Caco-2 (cell line): ENCODE results near the gene ST6GAL1. TPM values are rescaled to one million over a fixed set of nuclear protein-coding genes. Genes with fewer than 3 reads are reported as not detected.

Source experiments
- BruUV-seq: library from RNA; stranded (reverse); fragments of 400-500 nt; replicated peaks from 2 replicates; lab custom pipeline; 2021; lab: Mats Ljungman, UMichigan
- CTCF ChIA-PET: fragments of 300-600 bp; sonication (Branson Sonifier 250); formaldehyde crosslinking; loops from one replicate; lab custom pipeline; 2022; ENCODE audit warnings: antibody characterized with exemption; lab: Charles Lee
- POLR2A ChIA-PET: fragments of 300-600 bp; sonication (Branson Sonifier 250); formaldehyde crosslinking; loops from one replicate; lab custom pipeline; 2022; ENCODE audit warnings: antibody characterized with exemption; lab: Charles Lee
- DNase-seq, 2 experiments: peaks; one replicate each; pipeline versions ENCODE4 v3.0.0 to v3.0.0-alpha.2; 2020 to 2022
- H3K27me3 ChIP-seq: replicated peaks from 2 replicates; pipeline ENCODE4 v1.6.0; 2011; ENCODE audit warnings: low read length; ENCODE audit not compliant: control insufficient read depth, insufficient read depth
- H3K36me3 ChIP-seq: 2 replicates; pipeline ENCODE4 v1.5.1; 2011; ENCODE audit warnings: low read length; ENCODE audit not compliant: control insufficient read depth, insufficient read depth
- H3K4me1 ChIP-seq: fragments of 250-450 bp; sonication (Bioruptor Pico); 2 replicates; pipeline ENCODE4 v1.5.1; 2020; ENCODE audit warnings: mild to moderate bottlenecking
- H3K4me3 ChIP-seq: 2 replicates; pipeline ENCODE4 v1.5.1; 2011; ENCODE audit warnings: low read depth, mild to moderate bottlenecking, control low read depth, low read length
- H3K9me3 ChIP-seq: fragments of 250-450 bp; sonication (Bioruptor Pico); 2 replicates; pipeline ENCODE4 v1.5.1; 2020; ENCODE audit warnings: mild to moderate bottlenecking, moderate library complexity
- H3K27ac Mint-ChIP-seq: one replicate; pipeline ENCODE4 v1.8.0; 2022; ENCODE audit warnings: mixed read lengths; ENCODE audit not compliant: unreplicated experiment
- H3K27me3 Mint-ChIP-seq: one replicate; pipeline ENCODE4 v1.8.0; 2022; ENCODE audit warnings: mixed read lengths; ENCODE audit not compliant: insufficient read depth, unreplicated experiment
- H3K36me3 Mint-ChIP-seq: one replicate; pipeline ENCODE4 v1.8.0; 2022; ENCODE audit warnings: mild to moderate bottlenecking, mixed read lengths; ENCODE audit not compliant: insufficient read depth, unreplicated experiment
- H3K4me1 Mint-ChIP-seq: one replicate; pipeline ENCODE4 v1.8.0; 2022; ENCODE audit warnings: low read depth, mixed read lengths; ENCODE audit not compliant: unreplicated experiment
- H3K4me3 Mint-ChIP-seq: one replicate; pipeline ENCODE4 v1.8.0; 2022; ENCODE audit warnings: mild to moderate bottlenecking, moderate library complexity, mixed read lengths; ENCODE audit not compliant: unreplicated experiment
- H3K9me3 Mint-ChIP-seq: one replicate; pipeline ENCODE4 v1.8.0; 2022; ENCODE audit warnings: mixed read lengths; ENCODE audit not compliant: unreplicated experiment
- intact Hi-C: fragments of 100-400 bp; cut with micrococcal nuclease; formaldehyde crosslinking; loops from one replicate; pipeline ENCODE4 v1.10.0; 2022; ENCODE audit not compliant: unreplicated experiment
- total RNA-seq: library from RNA; stranded (reverse); gene quantifications from 2 replicates; pipeline ENCODE4 v1.2.3, GENCODE V29; 2022
- TF ChIP-seq, protein P1 (sequence below), 2 experiments: fragments of 200-600 bp in 1 of 2; IDR thresholded peaks; 1 replicate in 1 of 2; 2 replicates in 1 of 2; pipeline versions ENCODE4 v1.5.1 to v1.8.0; 2011 to 2022; ENCODE audit warnings: antibody characterized with exemption in 1 of 2, control low read depth in 1 of 2, inconsistent platforms in 1 of 2, low read depth in 1 of 2, low read length in 1 of 2, mild to moderate bottlenecking in 1 of 2, moderate library complexity in 1 of 2; ENCODE audit not compliant: insufficient read depth in 1 of 2, severe bottlenecking in 1 of 2, unreplicated experiment in 1 of 2

The ST6GAL1 gene
- total RNA-seq, 1 experiment from 2014 or later: 34.6 TPM

DNA sequence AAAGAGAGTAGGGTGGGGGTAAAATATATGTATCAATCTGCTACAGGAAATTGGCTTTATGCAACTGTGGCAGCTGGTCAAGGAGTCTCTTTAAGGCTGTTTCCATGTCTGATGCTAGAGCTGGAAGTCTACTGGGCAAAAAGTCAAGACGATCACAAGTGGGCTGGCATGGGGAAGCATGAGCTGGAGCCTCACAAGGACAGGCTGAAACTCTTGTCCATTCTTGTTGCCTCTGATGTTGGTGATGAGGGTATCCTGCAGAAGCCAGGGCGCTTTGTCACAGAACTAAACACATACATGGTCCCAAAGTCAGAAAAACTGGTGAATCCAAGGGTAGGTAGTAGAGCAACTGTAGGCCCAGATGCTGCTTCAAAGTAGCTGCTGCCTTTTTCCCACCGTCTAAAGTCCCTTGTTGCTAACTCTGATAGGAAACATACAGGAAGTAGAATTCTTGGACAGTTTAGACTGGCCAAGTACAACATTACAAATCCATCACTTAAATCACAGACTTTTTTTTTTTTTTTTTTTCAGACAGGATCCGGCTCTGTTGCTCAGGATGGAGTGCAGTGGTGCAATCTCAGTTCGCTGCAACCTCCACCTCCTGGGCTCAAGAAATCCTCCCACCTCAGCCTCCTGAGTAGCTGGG, 154.8 kb downstream of the ST6GAL1 start:
- BruUV-seq: no TSS peak
- Histone ChIP-seq H3K27me3 (no peaks in the 10 kb centered on the region), H3K4me1 (no peaks in the 10 kb centered on the region), H3K36me3 (no peaks in the 10 kb centered on the region), H3K4me3 (no peak overlapping the region), H3K9me3 (no peaks in the 10 kb centered on the region)
- DNase-seq: no peak
- Mint-ChIP-seq H3K27me3 (no peaks in the 10 kb centered on the region), H3K4me3 (no peak overlapping the region), H3K4me1 (no peaks in the 10 kb centered on the region), H3K27ac (no peak overlapping the region), H3K36me3 (peaks cover 5% of the 10 kb centered on the region), H3K9me3 (peaks cover 21% of the 10 kb centered on the region)
- ChIA-PET CTCF (no interaction called here), POLR2A (no interaction called here)
- intact Hi-C loops: no loop called here
- TF ChIP-seq, protein P1, sequence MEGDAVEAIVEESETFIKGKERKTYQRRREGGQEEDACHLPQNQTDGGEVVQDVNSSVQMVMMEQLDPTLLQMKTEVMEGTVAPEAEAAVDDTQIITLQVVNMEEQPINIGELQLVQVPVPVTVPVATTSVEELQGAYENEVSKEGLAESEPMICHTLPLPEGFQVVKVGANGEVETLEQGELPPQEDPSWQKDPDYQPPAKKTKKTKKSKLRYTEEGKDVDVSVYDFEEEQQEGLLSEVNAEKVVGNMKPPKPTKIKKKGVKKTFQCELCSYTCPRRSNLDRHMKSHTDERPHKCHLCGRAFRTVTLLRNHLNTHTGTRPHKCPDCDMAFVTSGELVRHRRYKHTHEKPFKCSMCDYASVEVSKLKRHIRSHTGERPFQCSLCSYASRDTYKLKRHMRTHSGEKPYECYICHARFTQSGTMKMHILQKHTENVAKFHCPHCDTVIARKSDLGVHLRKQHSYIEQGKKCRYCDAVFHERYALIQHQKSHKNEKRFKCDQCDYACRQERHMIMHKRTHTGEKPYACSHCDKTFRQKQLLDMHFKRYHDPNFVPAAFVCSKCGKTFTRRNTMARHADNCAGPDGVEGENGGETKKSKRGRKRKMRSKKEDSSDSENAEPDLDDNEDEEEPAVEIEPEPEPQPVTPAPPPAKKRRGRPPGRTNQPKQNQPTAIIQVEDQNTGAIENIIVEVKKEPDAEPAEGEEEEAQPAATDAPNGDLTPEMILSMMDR (IDR thresholded peaks at IDR 0.05; ENCODE audit: insufficient read depth in 1 of 2, low read depth in 1 of 2, low read length in 1 of 2, severe bottlenecking in 1 of 2, unreplicated experiment in 1 of 2): no peak

DNA sequence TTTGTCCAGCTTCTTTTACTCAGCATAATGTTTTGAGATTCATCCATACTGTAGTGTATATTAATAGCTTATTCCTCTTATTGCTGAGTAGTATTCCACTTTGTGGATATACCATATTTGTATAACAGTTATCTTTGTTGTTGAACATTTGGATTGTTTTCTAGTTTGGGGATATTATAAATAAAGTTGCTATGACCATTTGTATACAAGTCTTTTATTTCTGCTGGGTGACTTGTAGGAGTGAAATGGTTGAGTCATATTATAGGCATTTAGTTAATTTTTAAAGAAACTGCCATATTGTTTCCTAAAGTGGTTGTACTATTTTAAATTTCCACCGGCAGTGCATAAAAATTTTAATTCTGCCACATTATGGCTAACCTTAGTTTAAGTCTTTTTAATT, 155.6 kb downstream of the ST6GAL1 start:
- H3K4me3 ChIP-seq: no peak overlapping the region
- TF ChIP-seq, protein P1 (IDR thresholded peaks at IDR 0.05; ENCODE audit: insufficient read depth in 1 of 2, low read depth in 1 of 2, low read length in 1 of 2, severe bottlenecking in 1 of 2, unreplicated experiment in 1 of 2): no peak
- no peaks in the 10 kb centered on the region for H3K9me3 ChIP-seq
- Mint-ChIP-seq H3K27ac (no peak overlapping the region), H3K36me3 (peaks cover 5% of the 10 kb centered on the region), H3K4me1 (no peaks in the 10 kb centered on the region), H3K4me3 (no peak overlapping the region), H3K9me3 (peaks cover 21% of the 10 kb centered on the region), H3K27me3 (no peaks in the 10 kb centered on the region)
- CTCF ChIA-PET: no interaction called here
- no peak for DNase-seq
- H3K36me3 ChIP-seq: no peaks in the 10 kb centered on the region
- H3K27me3 ChIP-seq: no peaks in the 10 kb centered on the region
- POLR2A ChIA-PET: no interaction called here
- no peaks in the 10 kb centered on the region for H3K4me1 ChIP-seq
- no TSS peak for BruUV-seq
- intact Hi-C loops: no loop called here

DNA sequence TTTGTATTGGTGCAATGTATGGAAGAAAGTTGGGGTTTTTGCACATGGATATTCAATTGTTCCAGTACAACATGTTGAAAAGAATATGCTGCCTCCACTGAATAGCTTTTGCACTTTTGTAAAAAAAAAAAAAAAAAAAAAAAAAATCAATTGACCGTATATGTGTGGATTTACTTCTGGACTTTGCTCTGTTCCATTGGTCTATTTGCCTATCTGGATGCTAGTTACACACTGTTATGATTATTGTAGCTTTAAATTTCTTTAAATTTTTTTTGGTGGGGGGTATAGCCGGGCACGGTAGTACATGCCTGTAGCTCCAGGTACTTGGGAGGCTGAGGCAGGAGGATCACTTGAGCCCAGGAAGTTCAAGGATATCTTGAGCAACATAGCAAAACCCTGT, 156.5 kb downstream of the ST6GAL1 start:
- intact Hi-C loops: no loop called here
- H3K36me3 ChIP-seq: no peaks in the 10 kb centered on the region
- TF ChIP-seq, protein P1 (IDR thresholded peaks at IDR 0.05; ENCODE audit: insufficient read depth in 1 of 2, low read depth in 1 of 2, low read length in 1 of 2, severe bottlenecking in 1 of 2, unreplicated experiment in 1 of 2): no peak
- POLR2A ChIA-PET: no interaction called here
- no peaks in the 10 kb centered on the region for H3K4me1 Mint-ChIP-seq
- no peak overlapping the region for H3K4me3 ChIP-seq
- no peak for DNase-seq
- H3K4me1 ChIP-seq: no peaks in the 10 kb centered on the region
- peaks cover 21% of the 10 kb centered on the region for H3K9me3 Mint-ChIP-seq
- no peaks in the 10 kb centered on the region for H3K9me3 ChIP-seq
- CTCF ChIA-PET: no interaction called here
- no TSS peak for BruUV-seq
- H3K27me3 ChIP-seq: no peaks in the 10 kb centered on the region
- no peak overlapping the region for H3K4me3 Mint-ChIP-seq
- H3K27me3 Mint-ChIP-seq: no peaks in the 10 kb centered on the region
- no peak overlapping the region for H3K27ac Mint-ChIP-seq
- peaks cover 5% of the 10 kb centered on the region for H3K36me3 Mint-ChIP-seq
